Brain microvascular endothelial cell (primary cell): ENCODE measurements around the gene BRIP1.

ENCODE experiments used
- DNase-seq: peaks from one replicate; pipeline ENCODE4 v3.0.0-alpha.2; 2020
- H3K27ac ChIP-seq: fragments of 250-450 bp; sonication (Bioruptor Pico); 2 replicates; pipeline ENCODE4 v1.5.1; 2020; ENCODE audit warnings: mild to moderate bottlenecking, moderate library complexity
- H3K27me3 ChIP-seq: fragments of 250-450 bp; sonication (Bioruptor Pico); replicated peaks from 2 replicates; pipeline ENCODE4 v1.5.1; 2020; ENCODE audit warnings: mild to moderate bottlenecking
- H3K36me3 ChIP-seq: fragments of 250-450 bp; sonication (Bioruptor Pico); replicated peaks from 2 replicates; pipeline ENCODE4 v1.5.1; 2020; ENCODE audit warnings: mild to moderate bottlenecking
- H3K4me3 ChIP-seq: 2 replicates; pipeline ENCODE4 v1.5.1; 2011; ENCODE audit warnings: low read depth, mild to moderate bottlenecking, control low read depth, low read length, moderate library complexity
- CTCF ChIP-seq: IDR thresholded peaks from 2 replicates; pipeline ENCODE4 v1.5.1; 2011; ENCODE audit warnings: low read depth, mild to moderate bottlenecking, moderate library complexity, low read length, control low read depth, inconsistent platforms; ENCODE audit errors: missing control alignments
- in situ Hi-C: cut with HindIII; loops from 2 replicates; pipeline ENCODE4 v1.10.0; 2017; ENCODE audit warnings: low sequenced_read_pairs, low pct_ligation_motif_present

BRIP1 gene

GRCh38 chr17:61631800-61632199 is 231.5 kb downstream of the BRIP1 start:
- no peaks in the 10 kb centered on the region for H3K36me3 ChIP-seq
- TF ChIP-seq CTCF = no peak
- DNase-seq = no peak
- no peaks in the 10 kb centered on the region for H3K27me3 ChIP-seq
- H3K27ac ChIP-seq = no peak overlapping the region
- in situ Hi-C loops = no loop called here
- no peak overlapping the region for H3K4me3 ChIP-seq
